H1 (cell line): Measurements from ENCODE around the gene LBP.
"Not testable (repeated sequence)": the region's sequence is repeated elsewhere in the genome, so short reads cannot be mapped to it uniquely, and the experiment has no call there.

ENCODE experiments used
- CTCF ChIP-seq, 3 experiments: IDR thresholded peaks; 1 replicate in 2 of 3; 2 replicates in 1 of 3; pipeline versions ENCODE4 v1.5.1 to v1.6.1; 2011; ENCODE audit warnings: low read length in 3 of 3, mild to moderate bottlenecking in 3 of 3, inconsistent platforms in 2 of 3, low read depth in 1 of 3, moderate library complexity in 1 of 3; ENCODE audit not compliant: insufficient read depth in 1 of 3; ENCODE audit errors: control extremely low read depth in 1 of 3
- JUND ChIP-seq: IDR thresholded peaks from 2 replicates; pipeline ENCODE4 v1.6.1; 2011; ENCODE audit warnings: mild to moderate bottlenecking, improper control_type of control experiment, low read length
- TAF1 ChIP-seq: IDR thresholded peaks from 2 replicates; pipeline ENCODE4 v1.6.1; 2011; ENCODE audit warnings: mild to moderate bottlenecking, low read depth, low read length

DNA sequence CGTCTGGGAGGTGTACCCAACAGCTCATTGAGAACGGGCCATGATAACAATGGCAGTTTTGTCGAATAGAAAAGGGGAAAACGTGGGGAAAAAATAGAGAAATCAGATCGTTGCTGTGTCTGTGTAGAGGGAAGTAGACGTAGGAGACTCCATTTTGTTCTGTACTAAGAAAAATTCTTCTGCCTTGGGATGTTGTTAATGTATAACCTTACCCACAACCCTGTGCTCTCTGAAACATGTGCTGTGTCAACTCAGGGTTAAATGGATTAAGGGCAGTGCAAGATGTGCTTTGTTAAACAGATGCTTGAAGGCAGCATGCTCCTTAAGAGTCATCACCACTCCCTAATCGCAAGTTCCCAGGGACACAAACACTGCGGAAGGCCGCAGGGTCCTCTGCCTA lies 61.5 kb downstream of the LBP start:
- not testable (repeated sequence) for TF ChIP-seq CTCF (IDR thresholded peaks at IDR 0.05; ENCODE audit: control extremely low read depth in 1 of 3, insufficient read depth in 1 of 3, low read depth in 1 of 3, low read length in 3 of 3); TAF1; JUND
